NCI-H446 (cell line): ENCODE data around the gene DNAH2.

Experiments
- DNase-seq, 2 experiments: peaks; one replicate each; lab custom pipeline; 2025; lab: John Stamatoyannopoulos, UW

Gene DNAH2

GRCh38 chr17:7727886-7728285, 10.3 kb downstream of the DNAH2 start:
- DNase-seq = no peak

GRCh38 chr17:7729816-7730215, 12.3 kb downstream of the DNAH2 start:
- DNase-seq = no peak

DNA sequence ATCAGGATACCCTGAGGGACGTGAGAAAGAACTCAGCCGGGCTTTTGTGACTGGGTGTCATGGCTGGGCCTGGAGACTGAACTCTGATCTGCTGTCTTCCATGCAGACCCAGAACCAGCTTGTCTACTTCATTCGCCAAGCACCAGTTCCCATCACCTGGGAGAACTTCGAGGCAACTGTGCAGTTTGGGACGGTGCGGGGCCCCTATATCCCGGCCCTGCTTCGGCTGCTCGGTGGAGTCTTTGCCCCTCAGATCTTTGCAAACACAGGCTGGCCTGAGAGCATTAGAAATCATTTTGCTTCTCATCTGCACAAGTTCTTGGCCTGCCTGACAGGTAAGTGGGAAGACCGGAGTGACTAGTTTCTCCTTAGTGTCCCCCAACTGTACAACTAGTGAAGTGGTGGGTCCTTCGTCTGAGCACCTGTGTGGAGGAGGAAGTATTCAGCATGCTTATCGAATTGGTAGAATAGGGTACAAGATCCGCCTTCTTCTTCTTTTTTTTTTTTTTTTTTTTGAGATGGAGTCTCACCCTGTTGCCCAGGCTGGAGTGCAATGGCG, 15.5 kb downstream of the DNAH2 start:
- DNase-seq = no peak

GRCh38 chr17:7737601-7738000, 20.1 kb downstream of the DNAH2 start:
- DNase-seq = no peak

DNA sequence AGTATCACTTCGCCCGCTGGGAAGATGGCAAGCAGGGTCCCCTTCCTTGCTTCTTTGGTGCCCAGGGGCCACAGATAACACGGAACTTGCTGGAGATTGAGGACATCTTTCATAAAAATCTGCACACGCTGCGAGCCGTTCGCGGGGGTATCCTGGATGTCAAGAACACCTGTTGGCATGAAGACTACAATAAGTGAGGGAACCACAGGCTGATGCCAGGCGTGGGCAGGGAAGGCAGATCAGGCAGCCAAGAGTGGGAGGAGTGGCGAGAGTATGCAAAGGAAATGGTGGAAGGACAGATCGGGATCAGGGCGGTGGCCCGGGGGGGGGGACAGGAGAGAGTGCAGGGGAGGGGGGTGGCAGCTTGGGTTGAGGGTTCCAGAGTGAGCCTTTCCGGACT, 22.2 kb downstream of the DNAH2 start:
- DNase-seq = no peak

DNA sequence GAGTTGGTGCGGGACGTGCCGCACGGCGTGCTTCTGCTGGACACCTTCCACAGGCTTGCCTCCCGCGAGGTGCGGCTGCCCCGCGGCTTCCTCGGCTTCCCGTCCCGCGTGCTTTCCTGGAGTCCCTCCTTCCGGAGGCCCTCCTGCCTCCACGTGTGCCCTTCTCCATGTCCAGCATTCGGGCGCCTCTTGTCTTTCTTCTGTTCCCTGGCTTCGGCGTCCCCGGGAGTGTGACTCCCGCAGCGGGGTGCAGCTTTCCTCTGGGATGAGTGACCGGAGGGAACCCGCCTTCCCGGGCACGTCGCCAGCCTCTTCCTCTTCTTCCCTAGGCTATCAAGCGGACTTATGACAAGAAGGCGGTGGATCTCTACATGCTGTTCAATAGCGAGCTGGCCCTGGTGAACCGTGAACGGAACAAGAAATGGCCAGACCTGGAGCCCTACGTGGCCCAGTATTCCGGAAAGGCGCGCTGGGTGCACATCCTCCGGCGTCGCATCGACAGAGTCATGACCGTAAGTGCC, 23.0 kb downstream of the DNAH2 start:
- DNase-seq = peak; percentile 55 to 58

DNA sequence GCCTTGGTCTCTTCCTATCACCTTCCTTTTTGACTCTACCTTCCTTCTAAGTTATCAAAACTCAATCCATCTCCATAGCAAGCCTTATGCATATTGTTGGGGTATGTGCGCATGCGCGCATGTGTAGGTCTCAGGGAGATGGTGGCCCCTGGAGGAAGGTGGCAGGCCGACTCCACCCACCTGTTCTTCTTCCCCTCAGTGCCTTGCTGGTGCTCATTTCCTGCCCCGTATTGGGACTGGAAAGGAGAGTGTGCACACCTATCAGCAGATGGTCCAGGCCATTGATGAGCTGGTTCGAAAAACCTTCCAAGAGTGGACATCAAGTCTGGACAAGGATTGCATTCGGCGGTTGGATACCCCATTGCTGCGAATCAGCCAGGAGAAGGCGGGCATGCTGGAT, 25.2 kb downstream of the DNAH2 start:
- DNase-seq = no peak

DNA sequence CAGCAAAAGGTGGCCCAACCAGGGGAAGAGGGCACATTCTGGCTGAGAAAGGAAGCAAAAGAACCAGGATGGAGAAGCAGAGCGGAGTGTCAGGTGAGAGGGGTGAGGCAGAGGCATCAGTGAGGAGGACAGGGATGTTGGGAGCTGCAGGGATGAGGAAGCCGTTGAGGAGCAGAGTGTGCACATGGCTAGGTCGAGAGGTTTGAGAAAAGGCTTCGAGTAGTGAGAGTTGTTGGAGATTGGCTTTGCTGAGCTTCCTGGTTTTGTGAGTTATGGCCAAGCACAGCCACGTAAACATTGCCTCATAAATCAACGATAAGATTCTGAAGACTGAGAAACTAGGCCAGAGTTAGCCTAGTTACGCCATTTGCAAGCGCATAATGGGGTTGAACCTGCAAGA, 26.9 kb downstream of the DNAH2 start:
- no peak for DNase-seq

- DNase-seq = no peak
Measured at GRCh38 chr17:7745748-7746470, 28.4 kb downstream of the DNAH2 start.

DNA sequence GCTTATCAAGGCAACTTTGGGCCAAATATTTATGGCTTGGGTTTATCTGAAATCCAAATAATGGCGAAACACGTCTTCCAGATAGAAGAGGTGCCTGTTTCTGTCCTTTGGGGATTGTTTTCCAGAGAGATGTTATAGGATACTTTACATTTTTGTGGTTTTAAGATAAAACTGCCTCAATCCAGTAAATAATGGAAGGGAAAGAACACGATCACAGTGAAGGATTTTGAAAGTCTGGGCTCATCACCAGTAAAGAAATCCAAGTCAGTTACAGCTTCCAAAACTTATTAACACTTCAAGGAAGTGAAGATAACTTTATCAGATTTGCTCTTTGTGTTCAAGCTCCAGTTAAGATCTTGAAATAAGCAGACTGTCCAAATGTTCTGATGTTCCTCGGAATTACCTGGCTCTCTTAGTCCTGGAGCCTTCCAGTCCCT, 30.1 kb downstream of the DNAH2 start:
- no peak for DNase-seq

DNA sequence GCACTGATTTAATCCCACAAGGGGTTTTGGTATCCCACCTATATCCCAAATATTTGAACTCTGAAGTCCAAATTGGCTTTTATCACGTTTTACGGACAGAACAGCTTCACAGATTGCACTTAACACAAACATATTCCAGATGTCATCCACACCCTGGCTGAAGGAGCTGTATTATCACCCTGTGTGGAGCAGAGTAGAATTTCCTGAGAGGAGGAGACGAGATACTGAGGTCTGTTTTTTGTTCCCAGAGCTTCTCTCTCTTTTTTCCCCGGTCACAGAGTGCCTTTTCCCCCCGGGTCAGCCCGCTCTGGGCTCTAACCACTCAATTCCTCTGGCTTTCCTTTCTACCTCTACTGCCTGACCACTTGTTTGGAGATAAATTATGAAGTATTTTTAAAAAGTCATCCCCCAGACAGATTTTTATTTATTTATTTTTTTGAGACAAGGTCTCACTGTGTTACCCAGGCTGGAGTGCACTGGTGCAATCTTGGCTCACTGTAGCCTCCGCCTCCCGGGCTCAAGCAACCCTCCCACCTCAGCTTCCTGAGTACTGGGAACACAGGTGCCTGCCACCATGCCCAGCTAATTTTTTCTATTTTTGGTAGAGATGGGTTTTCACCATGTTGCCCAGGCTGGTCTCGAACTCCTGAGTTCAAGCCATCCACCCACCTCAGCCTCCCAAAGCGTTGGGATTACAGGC, 30.7 kb downstream of the DNAH2 start:
- DNase-seq = no peak

- peak in 1 of 2 experiments; percentile 32 for DNase-seq
Measured at GRCh38 chr17:7750321-7750821, 32.8 kb downstream of the DNAH2 start.

DNA sequence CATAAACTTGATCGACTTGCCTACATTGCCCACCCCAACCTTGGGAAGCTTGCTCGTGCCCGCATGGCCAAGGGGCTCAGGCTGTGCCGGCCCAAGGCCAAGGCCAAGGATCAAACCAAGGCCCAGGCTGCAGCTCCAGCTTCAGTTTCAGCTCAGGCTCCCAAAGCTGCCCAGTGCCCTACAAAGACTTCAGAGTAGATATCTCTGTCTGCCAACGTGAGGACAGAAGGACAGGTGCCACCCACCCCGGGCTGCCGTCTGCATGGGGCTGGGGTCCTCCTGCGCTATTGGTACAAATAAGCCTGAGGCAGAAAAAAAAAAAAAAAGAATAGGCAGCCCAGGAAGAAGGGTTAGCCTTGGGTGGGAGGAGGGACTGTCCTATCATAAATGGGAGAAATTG, 37.1 kb downstream of the DNAH2 start:
- no peak for DNase-seq

DNA sequence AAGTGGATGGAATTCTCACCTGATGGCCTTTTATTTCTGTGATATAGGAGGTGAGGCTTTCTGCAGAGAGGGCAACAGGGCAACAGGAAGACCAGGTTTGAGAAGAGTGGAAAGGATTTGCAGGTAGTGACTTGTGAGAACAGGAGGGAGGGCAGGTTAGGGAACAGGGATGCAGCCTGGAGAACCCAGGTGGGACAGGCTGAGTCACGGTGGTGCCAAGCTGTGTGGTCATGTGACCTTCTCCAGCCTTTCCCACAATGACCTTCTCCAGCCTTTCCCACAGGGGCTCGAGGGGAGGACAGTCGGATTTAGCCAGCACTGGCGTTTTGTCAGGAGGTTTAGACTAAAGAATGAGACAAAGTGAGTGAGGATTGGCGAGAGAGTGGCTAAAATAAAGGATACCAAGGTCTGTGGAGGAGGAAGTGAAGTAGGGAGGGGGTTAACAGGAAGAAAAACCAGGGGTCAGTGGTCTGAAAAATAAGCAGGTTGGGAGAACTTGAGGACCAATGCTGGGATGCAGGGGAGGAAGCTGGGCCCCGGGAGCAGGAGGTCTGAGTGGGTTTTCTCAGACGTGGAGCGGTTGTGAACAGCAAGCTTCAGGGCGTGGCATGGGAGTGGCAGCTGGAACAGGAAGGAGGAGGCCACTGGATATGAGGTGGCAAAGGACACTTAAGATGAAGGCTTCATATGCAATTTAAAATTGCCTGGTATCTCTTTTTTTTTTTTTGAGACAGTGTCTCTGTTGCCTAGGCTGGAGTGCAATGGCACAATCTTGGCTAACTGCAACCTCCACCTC, 37.7 kb downstream of the DNAH2 start:
- no peak for DNase-seq

GRCh38 chr17:7756968-7757367, 39.4 kb downstream of the DNAH2 start:
- DNase-seq = no peak

DNA sequence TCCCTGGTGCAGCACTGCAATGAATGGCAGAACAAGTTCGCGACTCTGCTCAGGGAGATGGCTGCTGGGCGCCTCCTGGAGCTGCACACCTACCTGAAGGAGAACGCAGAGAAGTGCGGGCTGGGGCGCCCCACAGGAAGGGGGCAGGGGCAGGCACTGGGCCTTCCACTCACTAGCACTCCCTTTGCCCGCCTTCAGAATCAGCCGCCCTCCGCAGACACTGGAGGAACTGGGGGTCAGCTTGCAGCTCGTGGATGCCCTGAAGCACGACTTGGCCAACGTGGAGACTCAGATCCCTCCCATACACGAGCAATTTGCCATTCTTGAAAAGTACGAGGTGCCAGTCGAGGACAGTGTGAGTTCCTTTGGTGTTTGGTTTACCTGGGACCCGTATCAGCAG, 46.4 kb downstream of the DNAH2 start:
- DNase-seq = no peak

- DNase-seq = no peak
Measured at GRCh38 chr17:7767004-7767403, 49.5 kb downstream of the DNAH2 start.

DNA sequence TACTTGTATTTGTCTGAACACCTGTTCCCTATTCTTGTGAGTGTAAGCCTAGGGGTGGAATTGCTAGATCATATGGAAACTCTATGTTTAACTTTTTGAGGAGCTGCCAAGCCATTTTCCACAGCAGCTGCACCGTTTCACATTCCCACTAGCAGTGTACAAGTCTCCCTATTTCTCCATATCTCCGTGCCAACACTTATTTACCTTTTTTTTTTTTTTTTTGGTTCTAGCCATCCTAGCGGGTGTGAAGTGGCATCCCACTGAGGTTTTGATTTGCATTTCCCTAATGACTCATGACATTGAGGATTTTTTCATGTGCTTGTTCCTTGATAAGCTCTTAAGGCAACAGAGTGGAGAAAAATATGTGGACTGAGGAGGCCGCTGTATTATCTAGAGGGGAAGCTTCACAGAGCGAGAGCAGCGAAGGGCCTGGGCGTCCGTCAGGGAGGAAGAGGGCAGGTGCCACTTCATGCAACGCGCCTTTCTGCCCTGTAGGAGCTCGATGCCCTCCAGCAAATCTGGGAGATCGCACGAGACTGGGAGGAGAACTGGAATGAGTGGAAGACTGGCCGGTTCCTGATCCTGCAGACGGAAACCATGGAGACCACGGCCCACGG, 50.0 kb downstream of the DNAH2 start:
- DNase-seq = peak in 1 of 2 experiments; percentile 8

GRCh38 chr17:7769854-7770253, 52.3 kb downstream of the DNAH2 start:
- DNase-seq = no peak

- DNase-seq = no peak
Measured at GRCh38 chr17:7774055-7774521, 56.5 kb downstream of the DNAH2 start.

- no peak for DNase-seq
Measured at GRCh38 chr17:7775051-7775450, 57.5 kb downstream of the DNAH2 start.

DNA sequence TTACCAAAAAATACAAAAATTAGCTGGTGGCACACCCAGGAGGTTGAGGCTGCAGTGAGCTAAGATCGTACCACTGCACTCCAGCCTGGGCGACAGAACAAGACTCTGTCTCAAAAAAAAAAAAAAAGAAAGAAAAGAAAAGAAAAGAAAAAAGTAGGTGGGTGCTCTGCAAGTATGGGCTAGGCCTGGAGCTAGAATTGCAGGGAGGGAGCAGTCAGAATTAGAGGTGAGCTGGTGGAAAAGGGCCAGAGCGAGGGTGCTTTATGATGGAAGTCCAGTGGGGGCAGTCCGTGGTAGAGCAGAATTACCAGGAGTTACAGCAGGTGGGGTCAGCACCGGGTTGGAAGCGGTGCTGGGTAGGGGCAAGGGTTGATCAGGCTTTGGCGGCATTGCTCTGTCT, 59.5 kb downstream of the DNAH2 start:
- DNase-seq = no peak
